Measurements from ENCODE around the gene SKOR1. TPM values are rescaled to one million over a fixed set of nuclear protein-coding genes. Genes with fewer than 3 reads are reported as not detected.

The SKOR1 gene
- total and polyA plus RNA-seq, 2 of the 4 experiments (the other 2 are of a cell fraction): 0.03 TPM; not detected in 1

GRCh38 chr15:67819636-67820035, 5.7 kb upstream of the SKOR1 start:
- intact Hi-C loops (cut with micrococcal nuclease): no loop called here
- POLR2A ChIA-PET (ENCODE audit: unreplicated experiment): no interaction called here
- WGBS, 2 experiments (ENCODE audit: extremely low coverage in 2 of 2, insufficient read length in 1 of 2): 20% methylated on average over 1 of the region's 19 CpGs; no CpG with 5 or more reads in 1 of the 2 experiments

More at GRCh38 chr15:67819636-67820035, 5.7 kb upstream of the SKOR1 start:
- H2AFZ ChIP-seq (replicated peaks; ENCODE audit: low read length, poor library complexity): no peak overlapping the region
- H2BK15ac ChIP-seq (ENCODE audit: low read depth, low read length): no peak overlapping the region
- no peak overlapping the region for H3K27ac ChIP-seq (ENCODE audit: insufficient read depth, low read length)
- no peak overlapping the region for H4K5ac ChIP-seq (ENCODE audit: low read depth, low read length)
- H2BK5ac ChIP-seq (ENCODE audit: low read depth, low read length, poor library complexity, severe bottlenecking): no peak overlapping the region
- H3K18ac ChIP-seq (ENCODE audit: low read depth, low read length): no peak overlapping the region
- H3K56ac ChIP-seq (ENCODE audit: extremely low read depth, insufficient read depth, low read length): no peak overlapping the region
- H4K91ac ChIP-seq (ENCODE audit: insufficient read depth, low read depth, low read length): no peak overlapping the region
- CTCF ChIA-PET: no interaction called here
- H3K4ac ChIP-seq (ENCODE audit: low read depth, low read length): no peak overlapping the region
- H3K36me3 ChIP-seq (ENCODE audit: control insufficient read depth, insufficient read depth, low read length): no peaks in the 10 kb centered on the region
- dilution Hi-C loops (cut with HindIII; ENCODE audit: low sequenced_read_pairs, unreplicated experiment): no loop called here
- H3K4me3 ChIP-seq (ENCODE audit: insufficient read depth, low read depth, low read length): no peak overlapping the region
- in situ Hi-C loops (cut with MboI; ENCODE audit: low sequenced_read_pairs): no loop called here
- H4K8ac ChIP-seq (ENCODE audit: low read depth in 2 of 2, low read length in 2 of 2): no peak overlapping the region
- H3K4me2 ChIP-seq (ENCODE audit: low read depth, low read length): no peak overlapping the region
- no peak overlapping the region for H2BK120ac ChIP-seq (ENCODE audit: low read depth, low read length)
- no peak overlapping the region for H3K23ac ChIP-seq (ENCODE audit: low read depth, low read length)
- H3K9me3 ChIP-seq (ENCODE audit: control insufficient read depth, insufficient read depth, low read length): peaks cover 14% of the 10 kb centered on the region; the same call in 1 of the 2 replicates
- peaks cover 15% of the 10 kb centered on the region for H4K20me1 ChIP-seq (ENCODE audit: insufficient read depth, low read length)
- no peak for DNase-seq
- TF ChIP-seq, protein P1, sequence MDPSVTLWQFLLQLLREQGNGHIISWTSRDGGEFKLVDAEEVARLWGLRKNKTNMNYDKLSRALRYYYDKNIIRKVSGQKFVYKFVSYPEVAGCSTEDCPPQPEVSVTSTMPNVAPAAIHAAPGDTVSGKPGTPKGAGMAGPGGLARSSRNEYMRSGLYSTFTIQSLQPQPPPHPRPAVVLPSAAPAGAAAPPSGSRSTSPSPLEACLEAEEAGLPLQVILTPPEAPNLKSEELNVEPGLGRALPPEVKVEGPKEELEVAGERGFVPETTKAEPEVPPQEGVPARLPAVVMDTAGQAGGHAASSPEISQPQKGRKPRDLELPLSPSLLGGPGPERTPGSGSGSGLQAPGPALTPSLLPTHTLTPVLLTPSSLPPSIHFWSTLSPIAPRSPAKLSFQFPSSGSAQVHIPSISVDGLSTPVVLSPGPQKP (IDR thresholded peaks at IDR 0.05; ENCODE audit: borderline replicate concordance, low read depth, low read length): no peak
- no peak for TF ChIP-seq POLR2A (IDR thresholded peaks at IDR 0.05; ENCODE audit: low read depth, low read length)
- no peak for TF ChIP-seq CEBPB (IDR thresholded peaks at IDR 0.05; ENCODE audit: low read depth, low read length)
- no peak for TF ChIP-seq BHLHE40 (IDR thresholded peaks at IDR 0.05; ENCODE audit: low read depth, low read length)
- TF ChIP-seq CTCF (conservative IDR thresholded peaks at IDR 0.05; ENCODE audit: low read depth, low read length): no peak
- TF ChIP-seq NFE2L2 (IDR thresholded peaks at IDR 0.05; ENCODE audit: low read depth, low read length): no peak
- H2AK5ac ChIP-seq (ENCODE audit: low read depth, low read length): no peak overlapping the region
- H3K27me3 ChIP-seq (ENCODE audit: control insufficient read depth, insufficient read depth, low read length): peaks cover 75% of the 10 kb centered on the region
- no peaks in the 10 kb centered on the region; a peak in 1 of 4 replicates for H3K79me1 ChIP-seq (ENCODE audit: low read depth in 1 of 2, low read length in 2 of 2)
- H3K9me1 ChIP-seq (ENCODE audit: insufficient read depth, low read length): no peaks in the 10 kb centered on the region; the same call in 1 of the 2 replicates
- no peak overlapping the region for H2BK20ac ChIP-seq (ENCODE audit: low read depth, low read length)
- H3K14ac ChIP-seq (replicated peaks; ENCODE audit: low read depth, low read length): no peak overlapping the region
- ATAC-seq (ENCODE audit: low read depth): no peak
- H3K4me1 ChIP-seq (ENCODE audit: control insufficient read depth, insufficient read depth, low read length): no peaks in the 10 kb centered on the region
- no peak overlapping the region for H2AK9ac ChIP-seq (replicated peaks; ENCODE audit: low read depth, low read length, poor library complexity)
- H3K9ac ChIP-seq (ENCODE audit: low read depth, low read length): no peak overlapping the region
- no TSS peak for BruUV-seq (replicated peaks)
